ENCODE results near the gene GGTA1. TPM values are rescaled to one million over a fixed set of nuclear protein-coding genes. Genes with fewer than 3 reads are reported as not detected.
"Not testable (repeated sequence)": the region's sequence is repeated elsewhere in the genome, so short reads cannot be mapped to it uniquely, and the experiment has no call there.

The GGTA1 gene
- 10 to 100 TPM in 1 of 2 donors, 1 to 10 TPM in 1; 8.3 to 19.3 TPM for total RNA-seq
- long read RNA-seq, partial matches to known transcripts = 0 of 2 reads
- long read RNA-seq, other reads (novel, unspliced or antisense) = 0 of 2 reads

DNA sequence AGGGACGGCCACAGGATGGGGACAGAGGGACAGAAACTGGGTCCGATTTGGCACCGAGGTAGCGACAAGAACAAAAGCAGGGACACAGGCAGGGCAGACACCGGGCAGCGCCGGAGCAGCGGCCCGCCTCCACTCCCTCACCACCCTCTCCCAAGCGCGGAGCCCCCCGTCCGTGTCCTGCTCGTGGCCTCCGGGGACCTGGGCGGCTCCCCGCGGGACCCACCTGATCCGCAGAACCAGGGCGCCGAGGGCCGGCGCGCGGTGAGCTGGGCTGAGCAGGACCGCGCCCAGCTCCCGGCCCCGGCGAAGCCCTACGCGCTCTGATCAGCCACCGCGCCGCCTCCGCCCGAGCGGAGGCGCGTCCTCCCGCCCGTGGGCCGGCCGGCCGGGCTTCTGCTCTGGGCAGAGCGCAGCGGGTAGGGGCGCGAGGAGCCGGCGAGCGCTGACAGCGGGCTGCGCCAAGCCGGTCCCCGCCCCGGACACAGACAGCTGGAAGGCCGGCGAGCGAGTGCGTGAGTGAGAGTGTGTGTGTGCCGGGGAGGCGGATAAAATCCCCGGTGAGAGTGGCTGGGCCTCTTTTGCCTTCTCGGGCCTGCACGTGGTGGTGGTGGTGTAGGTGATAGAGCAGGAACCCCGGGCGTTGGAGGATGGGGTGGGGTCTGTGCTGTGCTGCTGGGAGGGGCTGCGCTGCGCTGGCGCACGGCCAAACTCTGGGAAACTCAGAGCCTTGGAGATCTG lies at the start of gene GGTA1:
GGTA1 (minus strand) TSS at position 418 of the 738 bp plus-strand sequence. CDS start 31,922 bp downstream, outside the sequence.
- DNase-seq (peak; percentile 81), ATAC-seq (peak; percentile 85 to 89)
- intact Hi-C loops (cut with DNase I) = loop anchor here in 1 of 2 donors (2.0 kb wide), 1 partner anchor 37 kb away; no protein-coding TSS in a partner anchor

DNA sequence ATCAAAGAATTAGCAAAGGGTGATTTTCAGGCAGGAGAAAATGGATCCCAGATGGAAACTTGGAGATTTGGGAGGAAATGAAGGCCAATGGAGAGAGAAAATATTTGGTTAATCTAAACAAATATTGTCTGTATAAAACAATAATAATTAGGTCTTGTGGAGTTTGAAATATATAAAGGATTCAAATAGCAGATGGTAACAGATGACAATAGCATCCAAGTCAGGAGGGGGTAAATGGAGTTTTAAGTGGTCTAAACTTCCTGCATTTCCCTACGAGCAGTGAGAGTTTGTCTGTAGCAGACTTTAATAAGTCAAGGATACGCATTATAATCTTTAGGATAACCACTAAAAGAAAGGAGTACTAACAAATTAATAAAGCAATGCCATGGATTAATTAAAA lies 49.0 kb upstream of the GGTA1 start:
- ATAC-seq (no peak), DNase-seq (no peak)
- intact Hi-C loops (cut with DNase I) = loop anchor here (10.0 kb wide), 2 partner anchors 316 to 446 kb away; no protein-coding TSS in a partner anchor

DNA sequence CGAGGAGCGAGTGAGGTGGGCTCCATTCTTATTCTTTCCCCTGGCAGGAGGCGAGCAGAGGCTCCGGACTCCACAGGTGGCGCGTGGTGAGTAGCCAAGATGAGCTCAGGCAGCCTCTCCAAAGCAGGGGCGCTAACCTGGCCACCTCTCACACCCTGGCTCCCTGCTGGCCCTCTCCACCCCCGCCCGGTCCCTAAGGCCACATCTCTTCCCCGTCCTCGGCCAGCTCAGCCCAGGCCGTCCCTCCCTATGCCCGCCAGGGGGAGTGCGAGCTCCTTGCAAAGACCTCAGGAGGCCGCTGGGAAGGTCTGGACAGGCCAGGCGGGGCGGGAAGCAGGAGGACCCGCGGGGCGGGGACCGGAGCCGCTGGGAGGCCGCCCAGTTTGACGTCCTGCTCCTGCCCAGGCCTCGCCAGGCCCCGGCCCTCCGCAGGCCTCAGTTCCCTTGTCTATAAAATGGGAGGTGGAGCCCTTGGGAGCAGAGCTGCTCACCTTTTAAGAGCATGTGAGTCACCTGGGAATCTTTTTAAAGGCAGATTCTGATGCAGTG lies 46.3 kb upstream of the GGTA1 start:
- DNase-seq = peak; percentile 98
- intact Hi-C loops (cut with DNase I) = loop anchor here (2.0 to 10.0 kb wide), 3 partner anchors 319 to 449 kb away; no protein-coding TSS in a partner anchor
- ATAC-seq = peak; percentile 95

DNA sequence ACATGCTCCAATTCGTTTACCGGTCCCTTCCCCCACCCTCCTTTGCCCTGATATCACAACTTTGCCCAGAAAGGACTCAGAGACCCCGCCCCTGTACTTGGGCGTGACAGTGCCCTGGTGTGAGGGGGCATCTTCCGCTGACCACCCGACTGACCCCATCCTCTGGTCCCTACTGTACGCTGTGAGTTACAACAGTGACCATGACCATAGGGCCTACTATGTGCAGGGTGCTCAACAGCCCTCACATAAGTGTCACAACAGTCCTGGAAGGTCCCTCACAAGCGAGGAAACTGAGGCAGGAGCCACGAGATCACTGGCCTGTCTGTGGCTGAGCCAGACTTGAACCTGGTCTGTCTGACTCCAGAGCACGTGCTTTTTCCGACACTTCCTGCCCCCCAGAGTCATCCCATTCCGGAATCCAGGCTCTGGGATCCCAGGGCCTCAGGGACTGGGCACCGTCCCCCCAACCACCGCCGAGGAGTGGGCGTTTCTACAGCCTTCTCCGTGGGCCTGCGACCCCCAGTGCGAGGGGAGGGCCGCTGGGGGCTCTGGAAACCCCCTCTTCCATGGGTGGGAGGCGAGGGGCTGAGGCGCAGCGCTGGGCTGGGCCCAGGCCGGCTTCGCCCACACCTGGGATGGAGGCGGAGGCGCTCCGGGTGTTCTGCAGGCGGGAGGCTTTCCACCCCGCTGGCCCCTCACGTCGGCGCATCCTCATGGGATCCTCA lies 45.7 kb upstream of the GGTA1 start:
- DNase-seq (no peak), ATAC-seq (no peak)
- intact Hi-C loops (cut with DNase I) = loop anchor here (10.0 kb wide), 2 partner anchors 319 to 449 kb away; no protein-coding TSS in a partner anchor

DNA sequence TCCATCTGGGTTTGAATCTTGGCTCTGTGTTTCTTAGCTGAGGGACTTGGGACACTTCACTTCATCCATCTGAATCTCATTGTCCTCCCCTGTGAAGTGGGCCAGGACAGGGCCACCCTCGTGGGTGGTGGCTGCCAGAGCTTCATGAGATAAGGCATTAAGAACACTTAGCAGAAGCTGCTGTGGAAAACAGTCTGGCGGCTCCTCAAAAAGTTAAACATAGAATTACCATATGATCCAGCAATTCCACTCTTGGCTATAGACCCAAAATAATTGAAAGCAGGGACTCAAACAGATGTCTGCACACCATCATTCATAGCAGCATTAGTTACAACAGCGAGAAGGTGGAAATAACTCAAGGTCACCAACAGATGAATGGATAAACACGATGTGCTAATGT lies 42.4 kb upstream of the GGTA1 start:
- ATAC-seq (peak; percentile 37 to 49), DNase-seq (no peak)
- intact Hi-C loops (cut with DNase I) = loop anchor here (10.0 kb wide), 2 partner anchors 323 to 453 kb away; no protein-coding TSS in a partner anchor

DNA sequence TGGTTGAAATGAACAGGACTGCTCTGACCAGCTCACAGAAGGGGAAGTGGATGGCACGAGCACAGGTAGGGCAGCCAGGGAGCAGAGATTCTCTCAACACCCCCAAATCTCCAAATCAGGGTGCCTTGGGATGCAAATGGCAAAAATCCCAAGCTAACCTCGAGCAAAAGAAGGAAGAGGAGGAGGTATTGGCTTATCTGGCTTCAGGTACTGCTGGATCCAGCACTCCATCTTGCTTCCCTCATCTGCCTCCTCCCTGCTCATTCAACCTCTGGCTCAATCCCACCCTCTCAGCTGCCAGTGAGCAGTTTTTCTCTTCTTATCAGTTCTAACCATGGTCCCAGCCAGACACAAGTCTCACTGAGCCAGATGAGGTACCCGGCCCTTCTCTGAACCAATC lies 41.6 kb upstream of the GGTA1 start:
- no peak for DNase-seq
- intact Hi-C loops (cut with DNase I) = loop anchor here (10.0 kb wide), 2 partner anchors 324 to 454 kb away; no protein-coding TSS in a partner anchor

DNA sequence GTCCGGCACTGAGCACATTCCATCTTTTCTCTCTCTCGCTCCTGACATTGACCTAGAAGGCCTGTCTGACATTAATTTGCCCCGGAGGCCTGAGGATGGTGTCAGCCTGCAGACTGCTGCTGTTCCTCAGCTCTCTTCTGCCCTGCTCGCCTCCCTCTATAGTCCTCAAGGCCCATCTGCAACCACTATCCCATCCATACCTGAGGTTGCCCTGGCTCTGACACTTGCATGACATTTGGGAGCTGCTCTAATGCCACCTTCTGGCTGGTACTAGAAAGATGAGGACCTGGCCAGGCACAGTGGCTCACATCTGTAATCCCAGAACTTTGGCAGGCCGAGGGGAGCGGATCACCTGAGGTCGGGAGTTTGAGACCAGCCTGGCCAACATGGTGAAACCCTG lies 38.6 kb upstream of the GGTA1 start:
- intact Hi-C loops (cut with DNase I) = no loop called here
- peak in 1 of 2 donors; percentile 25 for ATAC-seq
- DNase-seq = no peak

More for the DNA sequence above, 41.6 kb upstream of the GGTA1 start:
- ATAC-seq = no peak

DNA sequence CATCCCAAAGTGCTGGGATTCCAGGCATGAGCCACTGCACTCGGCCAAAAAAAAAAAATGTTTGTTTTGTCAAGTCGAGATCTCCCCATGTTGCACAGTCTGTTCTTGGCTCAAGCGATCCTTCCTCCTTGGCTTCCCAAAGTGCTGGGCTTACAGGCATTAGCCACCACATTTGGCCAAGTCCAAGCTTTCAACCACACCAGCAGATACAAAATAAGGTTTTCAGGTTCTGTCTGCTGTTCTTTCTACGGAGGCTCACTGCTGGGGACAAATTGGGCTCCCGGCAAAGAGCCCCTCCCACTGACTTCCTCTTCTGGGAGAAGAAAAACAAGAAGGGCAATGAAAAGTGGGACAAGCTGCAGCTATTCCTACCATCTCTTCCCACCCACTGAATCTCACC lies 37.6 kb upstream of the GGTA1 start:
- intact Hi-C loops (cut with DNase I) = no loop called here
- peak in 1 of 2 donors; percentile 14 for ATAC-seq
- DNase-seq = no peak

DNA sequence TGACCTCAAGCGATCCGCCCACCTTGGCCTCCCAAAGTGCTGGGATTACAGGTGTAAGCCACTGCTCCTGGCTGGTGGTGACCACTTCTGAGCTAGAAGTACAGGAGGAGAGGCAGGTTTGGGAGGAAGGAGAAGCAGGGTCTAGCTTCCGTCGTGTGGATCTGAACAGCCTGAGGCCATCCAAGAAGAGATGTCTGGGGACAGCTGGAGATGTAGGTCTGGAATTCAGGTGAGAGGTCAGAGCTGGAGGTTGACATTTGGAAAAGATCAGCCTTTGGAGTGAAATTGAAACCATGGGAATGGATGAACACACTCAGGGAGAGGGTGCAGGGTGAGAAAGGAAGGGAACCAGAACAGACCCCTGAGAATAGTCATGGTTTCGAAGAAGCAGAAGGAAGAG lies 33.2 kb upstream of the GGTA1 start:
- intact Hi-C loops (cut with DNase I) = no loop called here

DNA sequence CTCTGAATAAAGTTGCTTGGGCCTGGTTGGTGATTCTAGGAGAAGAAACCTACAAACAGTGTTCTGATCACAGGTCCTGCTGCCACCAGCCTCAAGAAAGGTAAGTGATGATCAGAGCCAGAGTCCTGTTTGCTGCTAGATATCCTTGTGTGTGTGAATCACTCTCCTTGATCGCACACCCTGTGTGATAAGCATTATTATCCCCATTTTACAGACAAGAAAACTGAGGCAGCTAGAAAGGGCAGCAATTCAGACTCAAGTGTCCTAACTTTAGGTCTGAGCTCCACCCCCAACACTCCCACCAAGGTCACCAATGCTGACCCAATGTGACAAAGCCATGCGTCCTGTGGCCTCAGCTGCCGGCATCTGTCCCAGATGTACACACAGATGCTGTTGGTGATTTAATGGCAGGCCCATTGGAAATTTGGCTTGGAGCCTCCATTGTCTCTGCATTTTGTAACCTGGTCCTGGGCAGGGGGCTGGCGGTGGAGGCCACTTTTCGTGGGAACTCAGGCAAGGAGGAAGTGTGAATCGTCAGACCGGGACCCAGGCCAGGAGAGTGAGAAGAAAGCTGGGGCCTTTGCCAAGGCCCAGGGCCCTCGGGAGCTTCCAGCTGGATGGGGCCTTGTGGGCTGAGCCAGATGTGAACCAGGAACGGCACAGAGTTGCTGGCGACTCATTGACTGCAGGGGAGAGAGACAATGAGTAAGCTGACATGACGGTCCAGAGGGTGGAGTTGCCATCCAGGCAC lies 29.8 kb upstream of the GGTA1 start:
- DNase-seq (peak; percentile 99), ATAC-seq (peak; percentile 91 to 95)
- intact Hi-C loops (cut with DNase I) = no loop called here

More for the DNA sequence above, 33.2 kb upstream of the GGTA1 start:
- ATAC-seq (no peak), DNase-seq (no peak)

DNA sequence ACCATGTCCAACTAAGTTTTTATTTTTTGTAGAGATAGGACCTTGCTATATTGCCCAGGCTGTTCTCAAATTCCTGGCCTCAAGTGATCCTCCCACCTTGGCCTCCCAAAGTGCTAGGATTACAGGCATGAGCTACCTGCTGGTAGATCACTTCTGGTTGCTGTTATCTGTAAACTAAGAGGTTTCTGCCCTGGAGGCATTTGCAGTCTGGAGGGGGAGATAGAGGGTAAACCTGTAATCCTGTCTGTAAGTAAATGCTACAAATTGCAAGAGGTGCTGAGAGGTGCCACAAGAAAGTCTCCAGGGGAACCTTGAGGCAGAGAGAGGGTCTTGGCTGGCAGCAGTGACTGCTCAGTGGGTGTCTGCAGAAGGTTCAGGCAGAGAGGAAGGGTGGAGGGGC lies 29.0 kb upstream of the GGTA1 start:
- DNase-seq (no peak), ATAC-seq (no peak)
- intact Hi-C loops (cut with DNase I) = no loop called here

DNA sequence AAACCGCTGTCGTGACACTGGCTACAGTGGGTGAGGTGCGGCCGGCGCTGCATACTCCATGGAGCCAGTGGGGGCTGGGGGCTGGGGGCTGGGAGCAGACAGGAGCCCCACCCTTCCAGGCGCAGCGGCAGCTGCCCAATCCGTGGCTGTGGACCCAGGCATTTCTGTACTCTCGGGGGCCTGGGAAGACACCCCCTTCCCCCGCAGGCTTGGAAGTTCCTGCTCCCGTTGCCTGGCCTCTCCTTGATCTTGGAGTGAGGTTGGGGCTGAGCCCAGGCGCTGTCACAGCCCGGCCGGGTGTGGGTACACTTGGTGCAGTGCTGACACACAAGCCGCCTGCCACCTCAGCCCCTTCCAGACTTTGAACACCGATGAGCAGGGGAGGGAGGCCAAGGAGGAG lies 27.7 kb upstream of the GGTA1 start:
- ATAC-seq (peak; percentile 60 to 76), DNase-seq (peak; percentile 63)
- intact Hi-C loops (cut with DNase I) = no loop called here

DNA sequence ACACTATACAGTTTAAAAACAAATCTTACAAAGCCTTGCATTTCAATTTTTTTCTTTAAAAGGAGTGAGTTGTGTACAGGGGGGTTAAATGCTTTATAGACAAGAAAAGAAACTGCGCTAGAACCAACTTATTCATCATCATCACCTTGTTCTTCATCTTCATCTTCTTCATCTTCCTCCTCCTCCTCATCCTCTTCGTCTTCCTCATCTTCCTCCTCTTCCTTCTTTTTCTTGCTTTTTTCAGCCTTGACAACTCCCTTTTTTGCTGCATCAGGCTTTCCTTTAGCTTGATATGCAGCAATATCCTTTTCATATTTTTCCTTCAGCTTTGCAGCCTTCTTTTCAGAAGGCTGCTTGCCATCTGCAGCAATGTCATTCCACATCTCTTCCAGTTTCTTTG lies 20.0 kb upstream of the GGTA1 start:
- ATAC-seq; intact Hi-C loops (cut with DNase I); DNase-seq: not testable (repeated sequence)

DNA sequence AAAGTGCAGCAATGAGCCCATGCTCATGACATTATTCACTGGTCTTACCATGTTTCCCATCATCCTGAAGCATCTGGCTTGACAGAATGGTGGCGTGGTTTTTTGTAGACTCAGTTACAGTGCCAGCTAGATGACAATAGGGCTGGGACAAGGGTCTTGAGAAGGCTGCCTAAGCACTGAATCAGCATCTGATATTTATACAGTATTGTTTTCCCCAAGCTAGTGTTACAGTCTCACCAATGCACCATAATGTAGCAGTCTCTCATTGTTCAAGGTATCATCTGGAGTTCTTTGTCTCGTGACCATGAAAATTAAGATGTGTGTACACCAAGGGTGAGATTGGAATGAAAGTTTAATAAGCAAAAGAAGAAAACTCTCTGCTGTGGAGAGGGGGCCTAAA lies 19.0 kb upstream of the GGTA1 start:
- DNase-seq = no peak
- no peak for ATAC-seq
- intact Hi-C loops (cut with DNase I) = no loop called here

DNA sequence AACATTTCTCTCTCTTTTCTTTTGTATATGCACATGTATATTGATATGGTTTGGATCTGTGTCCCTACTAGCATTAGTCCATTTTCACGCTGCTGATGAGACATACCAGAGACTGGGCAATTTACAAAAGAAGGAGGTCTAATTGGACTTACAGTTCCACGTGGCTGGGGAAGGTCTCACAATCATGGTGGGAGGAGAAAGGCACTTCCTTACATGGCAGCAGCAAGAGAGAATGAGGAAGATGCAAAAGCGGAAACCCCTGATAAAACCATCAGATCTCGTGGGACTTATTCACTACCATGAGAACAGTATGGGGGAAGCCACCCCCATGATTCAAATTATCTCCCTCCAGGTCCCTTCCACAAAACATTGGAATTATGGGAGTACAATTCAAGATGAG lies 13.5 kb upstream of the GGTA1 start:
- DNase-seq; ATAC-seq; intact Hi-C loops (cut with DNase I): not testable (repeated sequence)

DNA sequence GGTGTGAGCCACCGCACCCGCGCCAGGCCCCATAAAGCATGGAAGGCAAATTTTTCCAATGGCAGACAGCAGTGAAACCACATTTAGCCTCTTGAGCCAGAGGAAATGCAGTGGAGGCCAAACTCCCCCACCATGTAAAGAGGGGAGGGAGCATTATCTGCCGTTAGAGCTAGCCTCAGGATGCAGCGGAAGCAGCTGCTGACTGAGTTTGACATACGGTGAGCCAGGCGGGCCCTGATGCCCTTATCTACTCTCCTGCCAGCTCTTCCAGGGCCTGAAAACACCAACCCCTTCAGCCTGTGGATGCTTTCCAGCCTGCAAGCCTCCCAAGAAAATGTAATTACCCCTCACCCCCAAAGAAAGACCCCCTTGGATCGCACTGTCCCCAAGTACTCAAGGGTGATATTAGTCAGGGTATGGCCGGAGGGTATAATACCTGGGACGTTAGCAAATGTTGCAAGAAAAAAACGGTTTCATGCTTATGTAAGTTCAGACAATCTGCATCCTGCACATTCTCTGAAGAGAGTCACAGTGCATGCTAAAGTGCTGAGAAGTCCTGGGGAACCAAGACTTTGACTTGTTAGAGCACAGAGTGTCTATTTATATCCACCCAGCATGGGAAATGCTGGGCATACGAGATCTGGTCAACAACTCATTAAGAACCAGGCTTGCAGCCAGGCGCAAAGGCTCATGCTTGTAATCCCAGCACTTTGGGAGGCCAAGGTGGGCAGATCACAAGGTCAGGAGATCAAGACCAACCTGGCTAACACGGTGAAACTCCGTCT lies 11.3 kb upstream of the GGTA1 start:
- intact Hi-C loops (cut with DNase I) = no loop called here
- ATAC-seq (peak; percentile 80 to 83), DNase-seq (peak; percentile 34)

DNA sequence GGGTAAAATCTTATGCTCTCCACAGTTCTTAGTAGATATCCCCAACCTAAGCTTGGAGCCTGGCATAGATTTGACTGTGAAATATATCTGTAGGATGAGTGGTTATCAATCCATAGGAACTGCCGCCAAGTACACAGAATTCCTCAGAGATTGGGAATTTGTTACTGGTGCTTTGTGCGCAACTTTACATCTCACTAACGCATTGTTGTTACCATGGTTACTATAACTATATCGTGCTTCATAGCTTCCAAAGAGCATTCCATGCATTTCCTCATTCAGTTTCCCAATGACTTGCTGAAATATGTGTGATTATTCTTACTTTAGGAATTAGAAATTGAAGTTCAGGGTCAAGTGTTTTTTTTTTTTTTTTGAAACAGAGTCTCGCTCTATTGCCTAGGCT lies 9.5 kb upstream of the GGTA1 start:
- ATAC-seq = no peak
- intact Hi-C loops (cut with DNase I) = no loop called here
- DNase-seq = no peak

DNA sequence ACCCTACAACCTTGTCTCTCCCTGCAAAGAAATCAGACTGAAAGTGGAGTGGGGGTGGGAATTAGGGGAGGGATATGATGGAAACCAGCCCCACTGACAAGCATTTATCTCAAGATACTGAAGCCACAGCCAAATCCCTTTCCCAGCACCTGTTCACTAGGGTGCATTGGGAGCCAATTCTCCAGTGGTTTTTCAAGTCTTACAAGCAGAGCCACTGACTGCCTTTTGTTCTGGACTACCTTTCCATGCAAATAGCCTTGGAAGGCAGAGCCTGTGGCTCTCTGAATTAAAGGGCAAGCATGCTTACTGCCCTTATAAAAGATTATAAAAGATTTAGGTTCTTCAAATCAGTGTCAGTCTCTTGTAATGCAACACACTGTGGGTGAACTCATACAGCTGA lies 8.8 kb upstream of the GGTA1 start:
- intact Hi-C loops (cut with DNase I) = no loop called here
- ATAC-seq = no peak

More for the DNA sequence above, 8.8 kb upstream of the GGTA1 start:
- DNase-seq = no peak

Data from left cardiac atrium (tissue), 4 donors.